ENCODE measurements around the gene POLRMT.

GRCh38 chr19:570937-571565, 62.3 kb downstream of the POLRMT start:
- TF ChIP-seq POLR2A (IDR thresholded peaks at IDR 0.05), result no peak
- TF ChIP-seq, protein P1, sequence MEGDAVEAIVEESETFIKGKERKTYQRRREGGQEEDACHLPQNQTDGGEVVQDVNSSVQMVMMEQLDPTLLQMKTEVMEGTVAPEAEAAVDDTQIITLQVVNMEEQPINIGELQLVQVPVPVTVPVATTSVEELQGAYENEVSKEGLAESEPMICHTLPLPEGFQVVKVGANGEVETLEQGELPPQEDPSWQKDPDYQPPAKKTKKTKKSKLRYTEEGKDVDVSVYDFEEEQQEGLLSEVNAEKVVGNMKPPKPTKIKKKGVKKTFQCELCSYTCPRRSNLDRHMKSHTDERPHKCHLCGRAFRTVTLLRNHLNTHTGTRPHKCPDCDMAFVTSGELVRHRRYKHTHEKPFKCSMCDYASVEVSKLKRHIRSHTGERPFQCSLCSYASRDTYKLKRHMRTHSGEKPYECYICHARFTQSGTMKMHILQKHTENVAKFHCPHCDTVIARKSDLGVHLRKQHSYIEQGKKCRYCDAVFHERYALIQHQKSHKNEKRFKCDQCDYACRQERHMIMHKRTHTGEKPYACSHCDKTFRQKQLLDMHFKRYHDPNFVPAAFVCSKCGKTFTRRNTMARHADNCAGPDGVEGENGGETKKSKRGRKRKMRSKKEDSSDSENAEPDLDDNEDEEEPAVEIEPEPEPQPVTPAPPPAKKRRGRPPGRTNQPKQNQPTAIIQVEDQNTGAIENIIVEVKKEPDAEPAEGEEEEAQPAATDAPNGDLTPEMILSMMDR (IDR thresholded peaks at IDR 0.05), result no peak

All from Peyer's patch (tissue), 4 donors.